22Rv1 (cell line): ENCODE results near the gene RAE1.
"Not testable (repeated sequence)": the region's sequence is repeated elsewhere in the genome, so short reads cannot be mapped to it uniquely, and the experiment has no call there.

ENCODE experiments used
- H3K27ac ChIP-seq: fragments of 450-650 bp; 2 replicates; pipeline ENCODE4 v1.5.1; 2017
- CTCF ChIP-seq: fragments of 450-650 bp; IDR thresholded peaks from 2 replicates; pipeline ENCODE4 v1.5.1; 2017; ENCODE audit warnings: mild to moderate bottlenecking
- ZFX ChIP-seq: fragments of 450-650 bp; IDR thresholded peaks from 2 replicates; pipeline ENCODE4 v1.6.1; 2017; ENCODE audit warnings: antibody characterized with exemption, borderline replicate concordance

Gene RAE1

GRCh38 chr20:57415771-57416170 lies 64.7 kb downstream of the RAE1 start:
- TF ChIP-seq CTCF (no peak), ZFX (no peak)
- H3K27ac ChIP-seq = no peak overlapping the region

GRCh38 chr20:57416296-57417022 lies 65.4 kb downstream of the RAE1 start:
- H3K27ac ChIP-seq = no peak overlapping the region
- TF ChIP-seq CTCF (no peak), ZFX (no peak)

GRCh38 chr20:57417051-57417689 lies 66.1 kb downstream of the RAE1 start:
- no peak overlapping the region for H3K27ac ChIP-seq
- TF ChIP-seq CTCF (no peak), ZFX (no peak)

DNA sequence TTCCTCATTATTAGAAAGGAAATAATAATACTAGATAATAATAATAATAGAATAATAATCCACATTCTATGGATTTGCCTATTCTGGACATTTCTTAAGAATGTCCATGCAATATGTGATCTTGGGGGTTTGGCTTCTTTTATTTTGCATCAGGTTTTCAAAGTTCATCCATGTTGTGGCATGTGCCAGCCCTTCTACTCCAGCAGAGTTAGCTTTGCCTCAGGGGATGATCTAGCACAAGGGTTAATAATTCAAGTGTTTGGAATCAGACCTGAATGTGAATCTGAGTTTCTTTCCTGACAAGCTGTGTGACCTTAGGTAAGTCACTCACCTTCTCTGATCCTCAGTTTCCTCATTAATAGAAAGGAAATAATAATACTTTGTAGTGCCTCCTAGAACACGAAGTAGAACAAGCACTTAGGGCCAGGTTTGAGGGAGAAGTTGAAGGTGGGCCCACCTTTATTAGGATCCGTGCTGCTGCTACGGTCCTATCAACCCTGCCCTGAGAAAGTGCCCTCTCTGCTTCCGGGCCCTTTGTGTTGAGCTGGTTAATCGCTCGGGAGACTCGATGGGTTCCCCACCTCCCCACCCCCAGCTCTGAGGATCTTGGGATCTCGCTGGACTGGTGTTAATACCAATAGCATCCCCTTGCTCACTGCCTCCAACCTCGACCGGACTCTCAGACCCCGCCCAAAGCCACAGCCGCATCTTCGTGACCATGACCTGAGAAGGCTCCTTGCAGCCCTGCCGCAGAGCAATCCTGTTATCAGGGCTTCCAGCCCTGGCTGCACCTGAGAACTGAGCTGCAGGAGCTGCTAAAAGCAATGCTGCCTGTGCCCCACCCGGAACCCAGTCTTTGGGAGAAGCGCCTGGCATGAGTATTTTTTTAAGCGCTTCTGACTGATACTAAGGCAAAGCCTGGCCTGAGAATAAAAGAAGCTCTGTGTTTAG lies 67.0 kb downstream of the RAE1 start:
- H3K27ac ChIP-seq = no peak overlapping the region
- TF ChIP-seq ZFX = no peak

DNA sequence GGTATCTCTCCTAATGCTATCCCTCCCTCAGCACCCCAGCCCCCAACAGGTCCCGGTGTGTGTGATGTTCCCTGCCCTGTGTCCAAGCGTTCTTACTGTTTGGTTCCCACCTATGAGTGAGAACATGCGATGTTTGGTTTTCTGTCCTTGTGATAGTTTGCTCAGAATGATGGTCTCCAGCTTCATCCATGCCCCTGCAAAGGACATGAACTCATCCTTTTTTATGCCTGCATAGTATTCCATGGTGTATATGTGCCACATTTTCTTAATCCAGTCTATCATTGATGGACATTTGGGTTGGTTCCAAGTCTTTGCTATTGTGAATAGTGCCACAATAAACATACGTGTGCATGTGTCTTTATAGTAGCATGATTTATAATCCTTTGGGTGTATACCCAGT lies 68.4 kb downstream of the RAE1 start:
- not testable (repeated sequence) for H3K27ac ChIP-seq

DNA sequence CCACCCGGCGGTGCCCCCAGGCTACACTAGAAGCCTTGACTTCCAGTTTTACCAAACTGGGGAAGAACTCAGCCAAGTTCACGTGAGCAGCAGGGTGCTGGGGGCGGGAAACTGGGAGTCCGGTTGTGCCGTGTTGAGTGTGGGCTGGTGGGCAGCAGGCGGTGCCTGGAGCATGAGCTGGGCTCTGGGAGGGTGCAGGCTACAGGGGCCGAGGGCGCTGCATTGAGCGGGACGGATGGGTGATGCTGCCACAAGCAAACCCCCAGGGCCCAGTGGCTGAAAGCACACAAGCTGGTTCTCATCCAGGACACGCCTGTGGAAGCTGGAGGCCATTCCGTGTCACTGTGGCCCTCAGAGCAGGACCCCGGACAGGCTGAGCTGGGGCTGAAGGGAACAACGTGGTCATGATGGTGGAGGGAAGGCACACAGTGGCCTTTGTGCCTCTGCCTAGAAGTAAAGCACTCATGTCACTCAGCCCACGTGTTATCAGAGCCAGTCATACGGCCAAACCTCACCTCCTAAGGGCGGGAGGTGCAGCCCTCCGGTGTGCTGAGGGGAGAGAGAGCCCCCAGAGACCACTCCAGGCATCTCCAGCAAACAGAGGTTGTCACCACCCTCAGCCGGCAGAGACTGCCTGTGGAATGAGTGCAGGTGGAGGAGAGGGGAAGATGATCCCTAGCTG lies 69.7 kb downstream of the RAE1 start:
- H3K27ac ChIP-seq = no peak overlapping the region
- no peak for TF ChIP-seq ZFX
- TF ChIP-seq CTCF = no peak

DNA sequence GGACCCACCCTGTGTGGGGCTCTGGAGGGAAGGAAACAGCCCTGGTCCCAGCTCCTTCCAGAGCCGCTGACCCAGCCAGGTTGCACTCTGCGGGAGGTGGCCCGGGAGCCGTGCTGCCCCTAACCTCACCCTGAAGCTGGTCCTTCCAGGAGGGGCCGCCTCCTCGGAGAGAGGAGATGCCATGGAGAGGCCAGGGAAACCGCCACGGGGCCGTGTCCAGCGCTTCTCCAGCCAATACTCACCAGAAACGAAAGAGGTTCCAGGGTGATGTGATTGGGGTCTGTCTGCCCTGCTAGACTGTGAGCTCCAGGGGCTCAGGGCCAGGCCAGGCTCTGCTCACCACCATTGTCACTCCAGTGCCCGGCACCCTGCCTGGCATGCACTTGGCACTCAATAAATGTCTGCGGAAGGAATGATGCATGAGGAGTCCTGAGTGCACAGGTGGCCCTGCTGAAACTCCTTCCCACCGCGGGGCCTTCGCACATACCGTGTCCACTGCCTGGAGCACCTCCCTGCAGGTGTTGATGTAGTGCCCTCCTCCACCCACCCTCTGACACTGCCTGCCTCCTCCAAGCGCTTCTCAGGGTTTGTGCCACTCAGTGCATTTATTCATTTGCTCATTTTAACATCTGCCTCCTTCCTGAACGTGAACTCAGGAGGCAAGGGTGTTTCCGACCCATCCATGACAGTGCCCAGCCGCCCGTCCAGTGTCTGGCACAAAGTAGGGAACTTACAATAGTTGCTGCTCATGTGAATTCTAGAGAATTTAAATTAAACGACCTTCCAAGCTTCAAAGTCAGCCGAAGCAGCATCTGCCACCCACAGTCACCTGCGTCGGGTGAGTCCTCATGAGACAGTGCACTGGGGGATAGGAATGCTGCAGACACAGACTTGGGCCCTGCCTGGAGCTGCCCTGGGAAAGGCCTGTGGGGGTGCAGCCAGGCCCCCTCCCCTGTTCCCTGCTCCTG lies 70.5 kb downstream of the RAE1 start:
- no peak for TF ChIP-seq ZFX
- TF ChIP-seq CTCF = no peak
- H3K27ac ChIP-seq = no peak overlapping the region
